ENCODE measurements around the gene TMEM272.

TMEM272 gene
- 0 to 0.80 (median 0.39) reads per million in 4 experiments for total RNA-seq

DNA sequence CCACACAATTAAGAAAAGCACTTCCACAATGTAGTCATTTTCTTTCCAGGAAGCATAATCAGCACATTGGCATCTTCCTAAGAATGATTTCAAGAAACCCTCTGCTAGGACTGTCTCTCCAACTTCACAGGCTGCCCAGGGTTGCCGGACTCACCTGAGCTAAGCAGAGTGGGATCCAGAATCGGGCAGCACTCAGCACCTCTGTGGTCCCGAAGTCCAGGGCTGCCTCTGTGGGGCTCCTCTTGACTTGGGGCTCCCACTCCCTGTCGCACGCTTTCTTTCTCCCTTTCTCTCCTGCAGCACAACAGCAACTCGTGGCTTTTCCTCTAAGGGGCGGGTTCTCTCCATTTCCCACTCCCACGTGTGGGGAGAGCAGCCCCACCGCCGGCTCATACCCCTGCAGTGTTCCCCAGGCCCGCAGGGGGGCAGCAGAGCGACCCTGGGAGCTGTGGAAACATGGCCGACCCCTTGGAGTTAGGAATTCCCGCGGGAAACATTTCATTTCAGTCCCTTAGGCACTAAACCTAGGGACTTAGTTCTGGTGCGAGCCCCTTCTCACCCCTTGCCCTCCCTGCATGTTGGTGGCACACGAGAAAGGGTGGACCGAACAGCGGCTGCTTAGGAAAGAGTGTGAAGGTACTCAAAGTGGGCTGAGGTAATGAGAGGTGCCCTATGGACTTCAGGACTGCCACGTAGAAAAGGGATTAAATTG lies at the start of gene TMEM272:
Gene TMEM272 (minus strand): TSS at position 316 of the 712 bp plus-strand sequence. CDS start 6,647 bp downstream, outside the sequence.
- DNase-seq: peak; percentile 51

- no peak for DNase-seq
These were observed 49.3 kb upstream of the TMEM272 start for GRCh38 chr13:51894239-51894638.

DNA sequence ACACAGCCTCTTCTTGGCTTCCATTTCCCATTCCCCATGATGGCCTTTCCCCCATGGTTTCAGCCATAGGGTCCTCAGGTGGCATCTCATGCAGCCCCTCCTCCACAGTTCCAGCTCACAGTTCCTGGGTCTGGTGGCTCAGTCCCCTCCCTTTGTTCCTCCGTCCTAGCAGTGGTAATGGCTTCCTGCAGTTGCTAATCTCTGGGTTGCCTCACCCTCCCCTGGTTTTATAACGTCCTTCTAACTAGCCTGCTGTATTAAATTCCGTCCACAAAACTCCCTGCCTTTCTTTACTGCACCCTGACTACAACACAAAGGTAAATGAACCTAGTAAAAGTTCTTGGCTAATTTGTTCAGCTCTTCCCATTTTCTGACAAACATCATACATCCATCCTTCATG lies 47.7 kb upstream of the TMEM272 start:
- no peak for DNase-seq

- no peak for DNase-seq
These were observed 42.5 kb upstream of the TMEM272 start for GRCh38 chr13:51887468-51887867.

GRCh38 chr13:51885651-51886050 lies 40.7 kb upstream of the TMEM272 start:
- no peak for DNase-seq

DNA sequence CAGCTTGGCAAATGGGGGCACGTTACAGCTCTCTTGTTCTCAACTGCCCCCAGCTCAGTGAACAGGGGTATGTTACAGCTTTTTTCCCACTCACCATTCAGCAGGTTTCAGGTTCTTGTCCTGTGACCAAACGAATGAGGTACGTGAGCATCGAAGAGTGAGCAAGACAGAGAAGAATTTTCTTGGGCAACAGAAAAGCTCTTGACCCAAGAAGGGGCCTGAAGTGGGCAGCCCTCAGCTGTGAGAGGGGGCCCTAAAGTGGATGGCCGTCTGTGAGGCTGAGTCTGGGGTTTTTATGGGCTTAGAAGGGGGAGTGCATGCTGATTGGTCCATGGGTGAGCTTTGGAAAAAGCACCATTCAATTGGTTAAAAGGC lies 38.2 kb upstream of the TMEM272 start:
- no peak for DNase-seq

DNA sequence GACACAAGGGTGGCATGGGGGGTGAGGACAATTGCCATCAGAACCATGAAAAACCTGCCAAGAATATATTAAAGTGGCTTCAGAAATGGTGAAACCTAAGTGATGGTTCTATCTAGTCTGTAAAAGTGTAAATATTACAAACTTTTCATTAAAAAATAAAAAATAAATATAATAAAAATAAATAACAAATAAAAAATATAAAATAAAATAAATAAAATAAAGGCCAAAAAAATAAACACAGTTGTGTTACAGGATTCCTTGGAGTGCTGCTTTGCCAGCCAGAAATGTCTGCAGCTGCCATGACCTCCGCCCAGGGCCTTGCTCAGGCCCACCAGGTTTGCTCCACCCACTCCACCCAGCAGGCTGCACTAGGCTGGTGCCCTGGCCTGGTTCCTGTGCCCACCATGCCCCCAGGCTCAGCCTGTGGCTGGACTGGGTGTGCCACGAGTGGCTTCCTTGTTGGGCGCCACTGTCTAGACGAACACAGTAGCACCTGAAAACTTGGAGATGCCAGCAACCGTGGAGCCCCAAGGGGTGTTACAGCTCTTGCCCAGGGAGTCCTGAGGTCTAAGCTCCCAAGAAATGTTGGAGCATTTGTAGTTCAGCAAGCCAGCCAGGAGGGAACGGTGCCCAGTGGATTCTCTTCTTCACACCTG lies 37.7 kb upstream of the TMEM272 start:
- no peak for DNase-seq

- no peak for DNase-seq
These were observed 36.3 kb upstream of the TMEM272 start for GRCh38 chr13:51881296-51881695.

DNA sequence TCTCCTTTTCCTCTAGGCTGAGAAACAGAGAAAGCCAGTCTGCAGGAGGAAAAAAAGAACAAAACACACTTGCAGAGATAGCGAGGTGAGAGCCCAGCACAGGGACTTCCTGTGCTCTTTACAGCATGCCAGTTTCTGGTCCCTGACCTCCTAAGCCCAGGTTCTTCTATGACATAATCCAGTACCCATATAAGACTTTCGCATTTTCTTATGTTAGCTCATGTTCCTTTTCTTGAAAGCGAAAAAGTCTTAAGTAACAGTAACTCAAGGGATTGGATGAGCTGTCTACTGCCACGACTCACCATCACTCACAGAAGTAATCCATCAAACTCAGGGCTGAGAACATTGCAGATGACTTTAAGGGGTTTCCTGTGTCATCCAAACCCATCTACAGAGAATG lies 34.2 kb upstream of the TMEM272 start:
- no peak for DNase-seq

DNA sequence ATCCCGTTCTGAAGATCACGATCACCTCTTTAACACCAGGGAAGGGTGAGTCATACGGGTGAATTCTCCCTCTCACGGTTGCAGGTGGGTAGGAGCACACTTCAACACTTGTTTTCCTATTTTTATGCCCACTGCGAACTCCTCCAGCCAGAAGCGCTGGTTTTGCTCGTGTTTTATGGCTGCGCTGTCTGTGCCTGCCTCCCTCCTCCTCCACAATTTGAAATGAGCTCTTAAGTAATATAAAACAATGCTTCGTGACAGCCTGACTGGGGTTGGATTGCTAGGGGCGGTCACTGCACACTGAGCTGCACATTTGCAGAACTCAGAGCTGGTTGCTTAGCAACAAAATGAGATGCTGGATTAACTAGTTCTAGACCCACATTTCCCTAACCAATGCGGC lies 29.7 kb upstream of the TMEM272 start:
- no peak for DNase-seq

DNA sequence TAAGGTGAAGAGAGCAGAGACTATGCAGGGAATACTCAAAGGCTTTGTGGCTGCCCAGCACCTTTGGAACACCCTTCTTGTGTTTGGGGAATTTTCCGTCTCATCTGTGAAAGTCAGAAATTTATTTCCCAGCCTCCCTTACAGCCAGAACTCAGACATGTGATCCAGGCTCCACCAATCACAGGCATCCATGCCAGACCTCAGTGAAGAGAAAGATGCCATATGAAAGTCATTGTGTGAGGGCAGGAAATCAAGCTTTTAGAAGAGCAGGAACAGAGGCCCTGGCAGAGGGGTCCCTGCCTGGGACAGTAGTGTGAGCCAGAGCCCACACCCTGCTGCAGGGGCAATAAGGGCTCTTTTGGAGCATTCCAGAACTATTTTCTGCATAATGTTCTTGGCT lies 28.9 kb upstream of the TMEM272 start:
- no peak for DNase-seq

DNA sequence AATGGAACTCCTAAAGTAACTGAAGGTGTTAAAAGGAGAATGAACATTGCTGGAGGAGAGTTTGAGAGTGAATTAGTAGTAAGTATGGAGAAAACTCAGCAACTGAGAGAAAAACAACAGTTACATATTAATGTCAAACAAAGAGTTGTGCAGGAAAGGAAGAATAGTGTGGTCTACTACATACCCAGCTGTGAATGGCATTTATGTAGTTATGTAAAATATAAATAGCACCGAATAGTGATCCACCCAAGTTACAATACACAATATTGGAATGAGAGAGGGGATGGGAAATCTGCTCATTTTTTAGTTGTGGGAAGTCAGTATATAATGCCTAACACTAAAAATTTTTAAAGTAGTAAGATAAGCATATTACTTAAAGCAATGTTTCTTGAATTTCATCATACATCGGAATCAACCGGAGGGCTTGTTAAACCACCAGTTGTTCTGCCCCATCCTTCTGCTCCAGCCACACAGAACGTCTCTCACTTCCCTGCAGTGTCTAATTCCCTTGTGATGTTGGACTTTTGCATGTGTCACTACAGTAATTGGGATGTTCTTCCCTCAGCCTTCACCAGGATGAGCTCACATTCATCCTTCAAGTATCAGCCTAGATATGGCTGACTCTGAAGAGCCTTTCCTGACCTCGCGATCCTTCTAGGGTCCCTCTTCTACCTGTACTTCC lies 28.3 kb upstream of the TMEM272 start:
- DNase-seq: no peak

DNA sequence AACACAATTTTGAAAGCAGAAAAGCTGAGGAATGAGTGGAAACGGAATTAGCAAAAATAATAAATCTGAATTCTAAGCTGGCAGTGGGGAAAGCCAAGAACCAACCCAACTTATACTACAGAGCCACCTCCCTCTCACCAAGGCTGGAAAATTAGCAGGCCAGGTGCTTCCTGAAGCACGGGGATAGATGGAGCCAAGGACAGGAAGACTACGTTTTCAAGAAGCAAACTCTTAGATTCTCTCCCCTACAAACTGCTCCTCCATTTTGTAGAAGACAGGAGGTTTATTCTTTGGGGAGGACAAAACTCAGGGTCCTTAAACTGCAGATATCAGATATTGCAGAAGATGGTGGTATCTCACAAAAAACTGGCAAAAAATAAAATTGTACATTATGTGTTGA lies 25.6 kb upstream of the TMEM272 start:
- no peak for DNase-seq

DNA sequence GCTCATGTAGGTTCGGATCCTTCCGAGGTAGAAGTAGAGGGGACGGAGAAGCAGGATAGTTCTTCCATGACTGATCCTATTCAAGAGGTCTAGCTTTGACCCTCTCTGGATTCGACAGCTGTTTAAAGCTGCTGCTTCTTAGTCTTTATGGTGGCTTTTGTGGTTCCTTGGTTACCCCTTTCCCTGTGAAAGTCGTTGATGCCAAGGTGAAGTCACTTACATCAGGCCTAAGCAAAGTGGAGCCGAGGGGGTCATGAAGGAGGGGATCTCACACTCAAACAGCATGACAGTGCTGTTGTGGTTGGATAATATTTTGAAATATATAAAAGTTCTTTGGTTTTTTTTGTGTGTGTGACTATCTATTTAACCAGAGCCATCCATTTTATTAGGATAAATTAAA lies 24.9 kb upstream of the TMEM272 start:
- DNase-seq: no peak

- no peak for DNase-seq
These were observed 22.1 kb upstream of the TMEM272 start for GRCh38 chr13:51867062-51867461.

DNA sequence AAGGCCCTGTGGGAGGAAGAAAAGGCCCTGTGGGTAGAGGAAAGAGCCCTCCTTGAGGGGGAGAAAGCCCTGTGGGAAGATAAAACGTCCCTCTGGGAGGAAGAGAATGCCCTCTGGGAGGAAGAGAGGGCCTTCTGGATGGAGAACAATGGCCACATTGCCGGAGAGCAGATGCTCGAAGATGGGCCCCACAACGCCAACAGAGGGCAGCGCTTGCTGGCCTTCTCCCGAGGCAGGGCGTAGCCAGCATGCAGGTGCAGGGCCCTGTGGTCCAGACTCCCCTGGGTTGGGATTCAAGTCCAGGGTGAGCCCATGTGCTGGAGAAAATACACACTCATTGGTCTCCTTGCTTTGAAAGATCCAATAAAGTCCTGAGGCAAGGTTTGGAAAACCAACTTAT lies 20.9 kb upstream of the TMEM272 start:
- DNase-seq: no peak

- no peak for DNase-seq
These were observed 18.0 kb upstream of the TMEM272 start for GRCh38 chr13:51862957-51863356.

GRCh38 chr13:51861723-51862300 lies 16.8 kb upstream of the TMEM272 start, which contains the start of gene CCDC70:
TSS of gene CCDC70 (plus strand) at chr13:51861969. CDS start at chr13:51865412, 3,443 bp downstream.
- DNase-seq: no peak

- no peak for DNase-seq
These were observed 13.7 kb upstream of the TMEM272 start for GRCh38 chr13:51858433-51859247.

- DNase-seq: no peak
These were observed 12.0 kb upstream of the TMEM272 start for GRCh38 chr13:51856998-51857397.

DNA sequence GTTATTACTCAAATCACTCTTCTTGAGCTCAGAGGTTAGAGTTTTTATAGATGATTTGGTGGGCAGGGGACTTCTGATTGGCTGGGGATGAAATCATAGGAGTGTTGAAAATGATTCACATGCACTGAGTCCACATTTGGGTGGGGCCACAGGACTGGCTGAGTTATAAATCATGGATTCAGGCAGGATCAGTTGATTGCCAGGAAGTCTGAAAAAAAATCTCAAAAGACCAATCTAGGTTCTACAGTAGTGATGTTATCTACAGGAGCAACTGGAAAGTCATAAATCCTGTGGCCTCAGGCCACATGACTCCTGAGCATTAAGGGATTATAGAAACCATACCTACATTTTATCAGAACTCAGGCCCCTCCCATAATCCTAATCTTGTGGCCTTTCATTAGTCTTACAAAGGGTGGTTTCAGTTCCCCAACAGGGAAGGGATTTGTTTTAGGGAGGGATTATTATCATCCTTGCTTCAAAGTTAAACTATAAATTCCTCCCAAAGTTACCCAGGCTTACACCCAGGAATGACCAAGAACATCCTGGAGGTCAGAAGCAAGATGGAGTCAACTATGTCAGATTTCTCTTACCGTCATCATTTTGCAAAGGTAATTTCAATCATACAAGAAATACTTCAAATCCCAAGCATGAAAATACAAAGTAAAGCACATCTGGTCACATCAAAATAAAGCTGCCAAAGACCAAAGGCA lies 11.2 kb upstream of the TMEM272 start:
- no peak for DNase-seq

Data from effector CD8-positive, alpha-beta T cell (primary cell).